HL-60/S4 (cell line): Measurements from ENCODE around the gene TIMM22.
"Not testable (repeated sequence)": the region's sequence is repeated elsewhere in the genome, so short reads cannot be mapped to it uniquely, and the experiment has no call there.

Experiments
- in situ Hi-C: fragments of 300-500 bp; cut with MboI; formaldehyde crosslinking; loops from 2 replicates; pipeline ENCODE4 v1.14.3; 2022; ENCODE audit warnings: low sequenced_read_pairs

Gene TIMM22

DNA sequence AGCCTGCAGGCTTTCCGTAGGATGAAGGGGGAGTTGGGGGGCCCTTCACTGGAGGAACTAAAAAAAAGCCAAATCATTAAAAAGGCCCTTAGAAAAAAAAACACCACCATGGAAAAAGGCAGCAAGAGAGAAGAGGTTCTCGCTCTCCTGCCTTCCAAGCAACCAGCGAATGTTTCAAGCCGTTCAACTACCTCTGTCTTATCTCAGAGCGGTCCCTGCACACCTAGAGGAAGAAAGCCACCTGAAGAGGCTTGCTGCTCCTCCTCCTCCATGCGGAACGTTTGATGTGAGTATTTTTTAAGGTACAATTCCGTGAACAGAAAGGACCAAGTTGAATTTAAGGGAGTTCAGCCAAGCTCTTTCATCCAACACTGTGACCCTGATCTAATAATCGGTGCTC lies 26.6 kb upstream of the TIMM22 start:
- in situ Hi-C loops = no loop called here

DNA sequence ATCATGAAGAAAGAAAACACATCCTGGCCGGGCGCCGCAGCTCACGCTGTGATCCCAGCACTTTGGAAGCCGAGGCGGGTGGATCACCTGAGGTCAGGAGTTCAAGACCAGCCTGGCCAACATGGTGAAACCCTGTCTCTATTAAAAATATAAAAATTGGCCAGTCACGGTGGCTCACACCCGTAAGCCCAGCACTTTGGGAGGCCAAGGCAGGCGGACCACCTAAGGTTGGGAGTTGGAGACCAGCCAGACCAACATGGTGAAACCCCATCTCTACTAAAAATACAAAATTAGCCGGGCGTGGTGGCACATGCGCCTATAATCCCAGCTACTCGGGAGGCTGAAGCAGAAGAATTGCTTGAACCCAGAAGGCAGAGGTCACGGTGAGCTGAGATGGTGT lies 25.1 kb upstream of the TIMM22 start:
- in situ Hi-C loops = not testable (repeated sequence)

DNA sequence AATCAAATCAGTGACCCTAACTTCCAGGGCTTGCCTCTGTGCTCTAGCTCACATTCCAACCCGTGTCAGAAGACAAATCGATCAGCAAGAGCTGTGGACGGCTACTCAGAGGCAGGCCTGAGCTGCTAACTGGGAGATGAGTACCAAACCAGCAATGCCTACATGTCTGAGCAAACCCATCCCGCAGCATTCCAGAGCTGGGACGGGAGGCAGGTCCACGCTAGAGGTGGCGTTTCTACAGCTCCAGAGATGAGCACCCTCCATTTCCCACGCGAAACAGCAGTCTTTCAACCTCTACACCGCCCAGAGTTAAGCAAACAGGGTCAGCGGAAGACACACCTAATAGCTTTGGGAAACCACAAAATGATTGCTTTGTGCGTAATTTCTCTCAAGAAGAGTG lies 23.9 kb upstream of the TIMM22 start:
- in situ Hi-C loops = no loop called here

DNA sequence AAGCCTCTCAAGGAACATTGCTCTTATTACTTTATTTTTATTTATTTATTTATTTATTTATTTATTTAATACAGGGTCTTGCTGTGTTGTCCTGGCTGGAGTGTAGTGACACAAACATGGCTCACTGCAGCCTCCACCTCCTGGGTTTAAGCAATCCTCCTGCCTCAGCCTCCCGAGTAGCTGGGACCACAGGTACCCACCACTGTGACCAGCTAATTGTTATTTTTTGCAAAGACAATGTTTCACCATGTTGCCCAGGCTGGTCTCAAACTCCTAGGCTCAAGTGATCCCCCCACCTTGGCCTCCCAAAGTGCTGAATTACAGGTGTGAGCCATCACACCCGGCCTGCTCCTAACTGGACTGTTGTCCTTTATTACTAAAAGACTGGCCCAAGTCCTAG lies 22.2 kb upstream of the TIMM22 start:
- in situ Hi-C loops = loop anchor here (25.0 kb wide), 1 partner anchor 237 kb away; the partner anchor contains the start of gene TLCD3A

DNA sequence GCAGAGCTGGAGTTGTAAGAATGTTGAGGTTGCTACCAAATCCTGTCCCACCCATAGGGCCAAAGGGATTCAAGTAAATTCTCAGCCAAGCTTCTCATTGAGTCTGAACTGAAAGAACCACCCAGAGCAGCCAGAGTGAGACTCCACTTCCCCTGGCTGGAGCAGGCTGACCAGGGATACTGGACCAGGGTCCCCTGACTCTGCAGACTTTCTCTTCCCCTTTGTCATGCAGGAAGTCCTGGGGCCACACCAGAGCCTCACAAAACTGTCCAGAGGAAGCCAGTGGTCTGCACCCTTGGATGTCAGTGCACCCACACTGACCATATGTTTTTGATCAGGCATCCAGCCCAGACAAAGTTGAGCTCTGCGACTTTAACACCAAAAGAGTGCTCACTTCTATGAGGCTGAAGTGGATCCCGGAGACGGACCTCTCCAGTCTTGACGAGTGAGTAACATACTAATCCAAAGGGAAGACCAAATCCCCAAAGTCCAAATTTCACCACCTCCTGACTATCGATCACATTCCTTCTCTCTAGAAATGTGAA lies 21.5 kb upstream of the TIMM22 start:
- in situ Hi-C loops = loop anchor here (25.0 kb wide), 1 partner anchor 238 kb away; the partner anchor contains the start of gene TLCD3A

DNA sequence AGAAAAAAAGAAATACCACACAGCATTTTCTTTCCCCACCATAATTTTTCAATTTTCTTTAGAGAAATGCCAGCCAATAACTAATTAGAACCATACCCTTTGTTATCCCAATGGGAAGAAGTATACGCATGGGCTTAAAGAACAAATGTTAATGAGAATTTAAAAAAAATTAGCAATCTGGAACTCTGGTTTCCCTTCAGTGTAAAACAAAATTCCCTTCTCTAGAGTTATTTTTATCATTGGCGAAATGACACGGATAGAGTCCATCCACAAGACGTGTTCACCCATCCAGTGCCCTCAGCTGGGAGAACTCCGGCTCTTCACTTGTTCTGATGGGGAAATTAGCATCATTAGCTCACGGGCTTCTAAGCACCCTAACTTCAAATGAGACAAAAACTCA lies 20.6 kb upstream of the TIMM22 start:
- in situ Hi-C loops = loop anchor here (25.0 kb wide), 1 partner anchor 239 kb away; the partner anchor contains the start of gene TLCD3A

DNA sequence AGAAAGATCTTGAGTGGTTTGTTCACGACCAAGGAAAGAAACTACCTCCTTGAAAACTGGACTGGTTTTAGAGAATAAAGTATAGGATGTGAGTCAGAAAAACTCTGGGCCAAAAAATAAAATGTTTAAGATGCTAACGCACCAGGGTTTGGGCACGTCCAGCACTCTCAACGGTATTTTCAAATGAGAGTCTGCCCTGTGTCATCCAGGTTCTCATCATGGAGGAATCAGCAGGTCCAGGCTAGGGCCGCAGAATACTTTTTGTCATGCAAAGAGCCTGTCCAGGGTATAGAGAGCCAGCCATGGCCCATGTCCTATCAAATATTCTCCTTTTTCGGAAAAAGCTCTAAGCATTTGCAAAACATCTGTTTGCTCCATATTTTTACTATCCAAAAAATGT lies 19.8 kb upstream of the TIMM22 start:
- in situ Hi-C loops = loop anchor here (25.0 kb wide), 1 partner anchor 240 kb away; the partner anchor contains the start of gene TLCD3A

DNA sequence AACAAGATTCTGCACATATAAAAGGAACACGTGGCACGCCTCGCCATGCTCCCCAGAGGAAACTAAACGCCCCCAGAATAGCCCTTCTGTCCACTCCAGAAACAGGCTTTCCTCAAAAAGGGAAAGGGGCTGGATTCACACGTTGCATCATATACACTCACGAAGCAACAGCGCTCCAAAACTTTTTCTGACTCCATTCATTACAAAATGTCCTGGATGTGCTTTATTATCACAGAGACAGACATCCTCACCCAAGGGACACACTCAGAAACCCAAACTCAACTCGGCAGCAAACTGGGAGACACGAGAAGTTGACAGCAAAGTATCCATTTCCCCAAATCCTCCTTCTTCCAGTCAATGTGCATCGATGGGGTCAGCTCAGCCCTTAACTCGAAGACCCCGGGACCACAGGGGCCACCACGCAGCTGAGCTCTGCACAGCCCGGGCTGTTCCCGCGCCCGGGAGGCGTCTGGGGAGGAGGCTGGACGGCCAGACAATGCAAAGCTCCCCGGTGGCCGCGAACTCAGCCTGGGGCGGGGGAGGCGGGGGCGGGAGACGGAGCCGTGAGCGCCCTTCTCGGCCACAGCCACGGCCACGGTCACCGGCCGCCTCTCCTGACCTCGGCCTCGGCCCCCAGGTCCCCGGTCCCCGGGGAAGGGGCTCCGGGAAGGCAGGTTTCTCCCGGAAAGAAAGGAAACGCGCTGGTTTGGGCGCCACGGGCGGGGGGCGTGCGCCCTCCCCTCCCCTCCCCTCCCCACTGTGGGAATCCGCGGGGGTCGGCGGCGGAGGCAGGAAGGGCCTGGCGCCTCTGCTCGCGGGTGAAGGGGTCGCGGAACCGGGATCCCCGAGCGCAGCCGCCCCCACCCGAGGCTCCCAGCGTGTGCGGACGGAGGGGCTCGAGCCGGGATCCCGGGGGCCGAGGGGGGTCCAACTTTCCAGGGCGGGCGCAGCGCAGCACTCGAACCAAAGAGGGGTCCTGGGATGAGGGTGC lies 18.5 kb upstream of the TIMM22 start:
- in situ Hi-C loops = loop anchor here (25.0 kb wide), 1 partner anchor 241 kb away; the partner anchor contains the start of gene TLCD3A

DNA sequence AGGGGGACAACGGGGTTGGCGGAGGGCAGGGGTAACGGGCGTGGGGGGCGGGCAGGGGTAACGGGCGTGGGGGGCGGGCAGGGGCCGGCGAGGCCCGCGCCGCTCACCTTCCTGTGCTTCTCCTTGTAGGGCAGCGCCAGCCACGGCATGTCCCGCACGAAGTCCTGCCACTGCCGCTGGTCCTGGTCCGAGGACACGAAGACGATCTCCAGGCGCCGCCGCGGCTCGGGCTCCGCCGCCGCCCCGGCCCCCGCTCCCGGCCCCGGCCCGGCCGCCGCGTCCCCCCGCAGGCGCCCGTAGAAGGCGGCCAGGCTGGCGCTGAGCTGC lies 17.8 kb upstream of the TIMM22 start:
- in situ Hi-C loops = loop anchor here (25.0 kb wide), 1 partner anchor 242 kb away; the partner anchor contains the start of gene TLCD3A

DNA sequence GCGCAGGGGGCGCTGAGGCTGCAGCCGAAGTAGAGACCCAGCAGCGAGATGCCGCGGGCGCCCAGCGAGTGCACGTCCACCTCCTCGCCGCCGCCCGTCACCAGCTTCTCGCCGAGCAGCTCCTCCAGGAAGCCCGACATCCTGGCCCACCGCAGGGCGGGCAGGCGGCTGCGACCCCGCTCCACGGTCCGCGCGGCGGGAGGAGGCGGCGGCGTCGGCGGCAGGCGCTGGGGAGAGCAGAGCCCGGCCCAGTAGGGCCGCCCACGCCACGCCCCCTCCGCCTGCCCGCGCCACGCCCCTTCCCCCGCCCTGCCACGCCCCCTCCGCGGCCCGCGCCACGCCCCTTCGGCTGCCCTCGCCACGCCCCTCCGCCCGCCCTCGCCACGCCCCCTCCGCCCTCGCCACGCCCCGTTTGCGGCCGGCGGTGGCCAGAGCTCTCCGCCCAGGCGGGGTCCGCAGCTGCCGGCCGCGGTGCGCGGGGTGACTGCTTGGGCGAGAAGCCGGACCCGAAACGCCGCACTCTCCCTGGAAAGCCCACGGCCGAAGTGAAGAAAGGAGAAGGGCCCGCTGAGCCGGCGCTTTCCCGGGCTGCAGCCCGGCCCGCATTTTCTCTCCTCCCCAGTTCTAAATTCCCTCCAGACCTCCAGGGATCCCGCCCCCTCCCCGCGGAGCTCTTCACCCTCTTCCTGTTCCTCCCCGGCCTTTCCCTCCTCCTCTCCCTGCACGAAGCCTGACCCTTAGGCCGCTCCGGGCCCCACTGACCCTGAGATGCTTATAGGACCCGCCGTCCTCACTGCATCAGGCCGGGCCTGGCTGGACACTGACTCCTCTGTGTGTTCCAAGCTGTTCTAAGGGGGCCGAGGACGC lies 17.2 kb upstream of the TIMM22 start, which contains the start of gene NXN:
Gene NXN, minus strand, starts transcription at position 238 of the 867 bp plus-strand sequence.
- in situ Hi-C loops = loop anchor here (25.0 kb wide), 1 partner anchor 242 kb away; the partner anchor contains the start of gene TLCD3A

DNA sequence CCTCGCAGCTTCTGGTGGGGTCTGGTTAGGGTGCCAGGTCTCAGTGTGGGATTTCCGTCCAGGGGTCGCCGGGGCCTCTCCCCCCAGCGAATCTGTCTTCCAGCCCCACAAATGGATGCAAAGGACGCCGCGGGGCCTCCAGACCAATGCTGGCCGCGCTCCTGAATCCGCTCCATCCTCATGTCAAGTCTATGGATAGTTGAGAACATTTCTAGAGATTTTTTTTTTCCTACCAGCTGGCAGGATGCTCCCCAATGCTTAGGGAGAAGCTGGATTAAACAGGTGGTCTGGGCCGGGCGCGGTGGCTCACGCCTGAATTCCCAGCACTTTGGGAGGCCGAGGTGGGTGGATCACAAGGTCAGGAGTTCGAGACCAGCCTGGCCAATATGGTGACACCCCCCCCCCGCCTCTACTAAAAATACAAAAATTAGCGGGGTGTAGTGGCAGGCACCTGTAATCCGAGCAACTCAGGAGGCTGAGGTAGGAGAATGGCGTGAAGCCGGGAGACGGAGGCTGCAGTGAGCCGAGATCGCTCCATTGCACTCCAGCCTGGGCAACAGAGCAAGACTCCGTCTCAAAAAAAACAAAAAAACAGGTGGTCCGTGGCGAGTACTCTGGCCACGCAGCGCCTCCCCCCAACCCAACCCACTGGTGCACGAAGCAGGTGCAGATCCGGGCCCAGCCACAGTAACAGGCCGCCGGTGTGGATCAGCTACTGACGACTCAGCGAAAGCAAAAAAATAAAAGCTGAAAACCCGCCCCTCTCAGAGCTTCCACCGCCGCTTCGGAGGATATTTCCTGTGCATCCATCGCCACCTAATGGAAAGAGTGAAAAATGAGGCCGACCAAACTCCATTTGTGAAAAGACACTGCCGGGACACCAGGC lies 16.3 kb upstream of the TIMM22 start:
- in situ Hi-C loops = loop anchor here (25.0 kb wide), 1 partner anchor 243 kb away; the partner anchor contains the start of gene TLCD3A

DNA sequence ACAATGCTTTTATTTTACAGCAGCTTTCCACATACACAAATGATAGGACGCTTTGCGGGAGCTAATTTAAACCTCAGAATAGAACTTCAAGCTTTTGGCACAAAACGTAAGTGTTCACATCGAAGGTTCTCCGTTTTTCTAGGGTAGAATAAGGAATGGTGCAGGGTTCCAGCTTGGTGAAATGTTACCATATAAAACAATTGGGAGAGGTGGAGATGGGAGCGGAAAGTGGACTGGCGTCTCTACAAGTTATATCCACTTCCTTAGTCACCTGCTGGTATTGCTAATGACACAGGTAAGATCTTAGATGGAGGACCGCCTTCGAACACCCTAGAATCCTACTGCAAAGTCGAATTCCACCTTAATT lies 15.7 kb upstream of the TIMM22 start:
- in situ Hi-C loops = loop anchor here (25.0 kb wide), 1 partner anchor 244 kb away; the partner anchor contains the start of gene TLCD3A

DNA sequence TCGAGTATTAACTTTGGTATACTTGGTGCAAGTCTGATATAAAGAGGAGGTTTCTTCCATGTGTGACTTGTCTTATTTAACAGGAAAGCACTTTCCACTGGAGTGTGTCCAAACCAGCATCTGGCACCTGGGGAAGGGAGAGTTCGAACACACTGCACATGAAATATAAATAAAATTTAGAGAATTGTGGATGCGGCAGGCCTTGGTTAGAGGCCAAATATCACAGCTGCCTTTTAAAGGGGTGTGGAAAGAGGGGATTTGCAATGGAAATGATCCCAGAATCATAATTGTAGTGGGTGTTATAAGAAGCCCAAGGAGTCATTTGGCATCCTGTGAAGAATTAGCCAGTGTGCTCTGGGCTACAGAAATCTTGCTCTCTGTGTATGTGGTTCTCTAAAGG lies 13.0 kb upstream of the TIMM22 start:
- in situ Hi-C loops = loop anchor here (25.0 kb wide), 1 partner anchor 247 kb away; the partner anchor contains the start of gene TLCD3A

DNA sequence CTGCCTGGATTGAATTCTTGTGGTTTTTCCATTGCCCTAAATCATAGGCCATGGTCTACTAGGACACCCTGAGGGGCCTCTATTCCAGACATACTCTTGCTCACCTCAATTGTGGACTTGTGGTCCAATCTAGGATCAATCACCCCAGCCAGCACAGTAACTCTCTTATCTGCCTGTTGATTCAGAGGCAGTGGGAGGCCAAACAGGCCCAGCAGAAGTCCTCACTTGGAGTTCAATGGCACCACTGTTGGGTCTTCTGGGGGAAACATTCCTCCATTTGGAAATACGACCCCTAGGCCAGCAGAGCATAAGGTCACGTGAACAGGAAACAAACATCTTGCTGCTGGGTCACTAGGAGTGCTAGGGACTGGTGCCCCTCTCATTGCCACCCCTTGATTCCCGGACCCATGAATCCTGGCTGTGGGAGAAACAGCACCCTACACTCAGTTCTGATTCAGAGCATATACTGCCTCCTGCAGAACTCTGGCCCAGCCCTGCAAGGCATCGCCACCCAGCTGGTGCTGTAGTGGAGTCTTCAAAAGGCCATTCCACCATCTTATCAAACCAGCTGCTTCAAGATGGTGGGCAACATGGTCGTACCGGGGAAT lies 10.5 kb upstream of the TIMM22 start:
- in situ Hi-C loops = loop anchor here (25.0 kb wide), 1 partner anchor 249 kb away; the partner anchor contains the start of gene TLCD3A

DNA sequence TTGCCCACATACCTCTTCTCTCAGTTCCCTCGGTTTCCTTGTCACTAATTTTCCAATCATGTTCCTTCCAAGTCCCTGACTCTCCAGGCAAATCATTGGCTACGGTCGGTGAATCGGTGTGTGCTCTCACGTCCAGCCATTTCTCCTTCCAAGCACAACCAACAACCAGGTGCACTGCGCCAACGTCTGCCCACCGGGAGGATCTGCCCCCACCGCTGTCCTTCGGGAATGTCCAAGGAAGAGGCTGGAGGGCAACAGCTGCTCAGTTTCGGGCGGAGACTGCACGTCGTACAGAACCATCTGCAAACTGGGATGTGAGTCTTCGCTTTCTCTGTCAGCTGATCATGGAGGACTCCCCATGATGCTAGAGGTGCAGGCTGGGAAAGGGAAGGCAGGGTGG lies 9.0 kb upstream of the TIMM22 start:
- in situ Hi-C loops = loop anchor here (25.0 kb wide), 1 partner anchor 251 kb away; the partner anchor contains the start of gene TLCD3A

DNA sequence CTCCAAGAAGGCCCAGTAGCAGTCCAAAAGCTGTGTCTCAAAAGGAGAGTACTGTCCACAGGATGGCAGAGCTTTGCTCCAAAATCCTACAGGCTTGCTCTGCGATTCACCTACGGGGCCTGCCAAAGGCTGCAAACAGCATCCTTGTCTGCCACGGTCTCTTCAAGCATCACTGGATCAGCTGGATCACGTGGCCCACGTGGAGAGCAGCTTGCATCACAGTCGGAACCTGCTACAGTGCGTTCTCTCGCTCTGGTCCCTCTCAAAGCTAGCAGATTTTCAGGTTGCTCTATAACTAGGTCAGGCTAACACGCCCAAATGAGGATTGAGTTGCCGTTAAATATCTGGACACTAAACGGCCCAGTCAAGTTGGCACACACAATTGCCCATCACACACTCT lies 8.4 kb upstream of the TIMM22 start:
- in situ Hi-C loops = loop anchor here (25.0 kb wide), 1 partner anchor 251 kb away; the partner anchor contains the start of gene TLCD3A

DNA sequence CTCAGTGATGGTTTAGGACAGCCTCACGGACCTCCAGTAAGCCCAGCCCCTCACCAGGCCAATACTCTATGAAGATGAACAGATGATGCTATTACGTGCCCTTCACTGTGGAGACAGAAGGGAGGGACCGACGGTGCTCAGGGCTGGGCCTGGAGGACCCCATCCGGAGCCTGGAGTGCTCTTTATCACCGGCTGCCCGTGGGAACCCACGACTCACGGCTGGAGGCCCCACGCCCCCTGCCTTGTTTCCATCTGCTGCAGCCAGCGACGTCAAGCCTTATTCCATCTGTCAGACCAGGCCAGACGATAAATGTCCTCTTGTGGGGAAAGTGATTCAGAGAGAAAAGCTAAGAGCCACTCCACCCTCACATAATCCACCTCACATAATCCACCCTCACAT lies 4.0 kb upstream of the TIMM22 start:
- in situ Hi-C loops = loop anchor here (25.0 kb wide), 1 partner anchor 256 kb away; the partner anchor contains the start of gene TLCD3A

DNA sequence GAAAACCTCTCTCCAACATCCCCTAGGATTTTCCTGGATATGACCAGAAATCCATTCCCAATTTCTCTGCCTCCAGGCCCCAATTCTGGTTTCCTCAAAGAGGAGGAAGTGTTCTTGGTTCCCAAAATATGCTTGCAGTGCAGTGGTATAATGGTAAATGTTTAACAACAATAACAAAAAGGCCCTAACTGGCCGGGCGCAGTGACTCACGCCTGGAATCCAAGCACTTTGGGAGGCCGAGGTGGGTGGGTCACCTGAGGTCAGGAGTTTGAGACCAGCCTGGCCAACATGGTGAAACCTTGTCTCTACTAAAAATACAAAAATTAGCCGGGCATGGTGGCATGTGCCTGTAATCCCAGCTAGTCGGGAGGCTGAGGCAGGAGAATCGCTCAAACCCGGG lies 1.6 kb upstream of the TIMM22 start:
- in situ Hi-C loops = loop anchor here (25.0 kb wide), 1 partner anchor 258 kb away; the partner anchor contains the start of gene TLCD3A

DNA sequence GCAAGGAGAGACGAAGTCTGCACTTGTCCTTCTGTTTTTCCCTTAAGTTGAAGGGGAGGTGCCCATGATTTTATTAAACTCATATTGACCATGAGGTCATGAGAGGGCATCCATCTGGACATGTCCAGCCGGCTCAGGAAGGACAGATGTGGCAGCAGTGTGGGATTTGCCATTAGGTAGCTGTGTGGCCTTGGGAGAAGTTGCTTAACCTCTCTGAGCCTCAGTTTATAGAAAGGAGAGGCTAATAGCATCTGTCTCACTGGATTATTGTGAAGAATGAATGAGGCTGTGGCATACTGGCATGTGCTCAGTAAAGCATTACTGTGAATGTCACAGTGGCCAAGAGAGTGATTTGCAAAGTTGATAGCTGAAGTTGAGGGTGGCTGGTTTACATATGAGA lies 1.2 kb downstream of the TIMM22 start:
- in situ Hi-C loops = loop anchor here (25.0 kb wide), 1 partner anchor 261 kb away; the partner anchor contains the start of gene TLCD3A
